ENCODE measurements around the gene ADCY3.

- TF ChIP-seq EZH2 (IDR thresholded peaks at IDR 0.05; ENCODE audit: borderline replicate concordance, insufficient read depth, low read length, poor library complexity, severe bottlenecking) (no peak), CTCF (IDR thresholded peaks at IDR 0.05; ENCODE audit: poor library complexity, severe bottlenecking) (no peak), RAD21 (conservative IDR thresholded peaks at IDR 0.05) (no peak), POLR2AphosphoS5 (IDR thresholded peaks at IDR 0.05) (no peak), MXI1 (conservative IDR thresholded peaks at IDR 0.05; ENCODE audit: poor library complexity, severe bottlenecking) (no peak), REST (IDR thresholded peaks at IDR 0.05; ENCODE audit: borderline replicate concordance) (no peak)
Observed at GRCh38 chr2:24885221-24886125, 34.6 kb downstream of the ADCY3 start.

Data from neural cell (in vitro differentiated cells).